GM12878 (cell line): ENCODE data around the gene SLC6A17.

ENCODE experiments used
- BACH1 ChIP-seq: fragments of 450-650 bp; IDR thresholded peaks from 2 replicates; pipeline ENCODE4 v1.6.1; 2017; ENCODE audit warnings: mild to moderate bottlenecking, borderline replicate concordance
- CTCF ChIP-seq, 3 experiments: IDR thresholded peaks in 2 of 3; conservative IDR thresholded peaks in 1 of 3; 2 replicates each; pipeline ENCODE4 v1.5.1; 2011; ENCODE audit warnings: low read depth in 3 of 3, low read length in 3 of 3, mild to moderate bottlenecking in 3 of 3, control low read depth in 2 of 3, moderate library complexity in 2 of 3, inconsistent platforms in 1 of 3, mixed read lengths in 1 of 3; ENCODE audit not compliant: control insufficient read depth in 2 of 3, insufficient read depth in 1 of 3; ENCODE audit errors: extremely low read depth in 1 of 3
- FOXK2 ChIP-seq: fragments of 450-650 bp; IDR thresholded peaks from 2 replicates; pipeline ENCODE4 v1.6.1; 2017; ENCODE audit warnings: mild to moderate bottlenecking, moderate library complexity
- JUND ChIP-seq: IDR thresholded peaks from 2 replicates; pipeline ENCODE4 v1.6.1; 2012; ENCODE audit warnings: low read depth, mild to moderate bottlenecking, low read length, improper control_type of control experiment, moderate library complexity
- KDM1A ChIP-seq: fragments of 200-600 bp; sonication (generic); IDR thresholded peaks from 2 replicates; pipeline ENCODE4 v1.6.1; 2016; ENCODE audit warnings: borderline replicate concordance
- POLR2A ChIP-seq: IDR thresholded peaks from 2 replicates; pipeline ENCODE4 v1.6.1; 2011; ENCODE audit warnings: low read depth, mild to moderate bottlenecking, low read length
- RCOR1 ChIP-seq: conservative IDR thresholded peaks from 2 replicates; pipeline ENCODE4 v1.6.1; 2012; ENCODE audit warnings: low read depth, low read length, improper control_type of control experiment
- RFX5 ChIP-seq: IDR thresholded peaks from 2 replicates; pipeline ENCODE4 v1.6.1; 2011; ENCODE audit warnings: low read depth, low read length, improper control_type of control experiment
- SMC3 ChIP-seq: IDR thresholded peaks from 2 replicates; pipeline ENCODE4 v1.6.1; 2011; ENCODE audit warnings: low read length, improper control_type of control experiment, borderline replicate concordance
- SP1 ChIP-seq: IDR thresholded peaks from one replicate; pipeline ENCODE4 v1.6.1; 2011; ENCODE audit warnings: low read depth, low read length
- TCF12 ChIP-seq: IDR thresholded peaks from 2 replicates; pipeline ENCODE4 v1.6.1; 2011; ENCODE audit warnings: low read depth, mild to moderate bottlenecking, low read length
- YBX1 ChIP-seq: fragments of 450-650 bp; IDR thresholded peaks from 2 replicates; pipeline ENCODE4 v1.6.1; 2016; ENCODE audit warnings: antibody characterized with exemption
- ZNF274 ChIP-seq: IDR thresholded peaks from one replicate; pipeline ENCODE4 v1.8.0; 2011; ENCODE audit not compliant: insufficient read length, insufficient read depth
- TF ChIP-seq, protein P1 (sequence below): IDR thresholded peaks from 2 replicates; pipeline ENCODE4 v1.6.1; 2011; ENCODE audit warnings: low read depth, mild to moderate bottlenecking, low read length, moderate library complexity, borderline replicate concordance; ENCODE audit errors: extremely low read depth

- TF ChIP-seq CTCF (IDR thresholded peaks at IDR 0.05 in 2 of 3, conservative IDR thresholded peaks at IDR 0.05 in 1 of 3; ENCODE audit: control insufficient read depth in 2 of 3, extremely low read depth in 1 of 3, insufficient read depth in 1 of 3, low read depth in 3 of 3, low read length in 3 of 3) = no peak
- no peak for TF ChIP-seq SP1
- TF ChIP-seq KDM1A = no peak
- no peak for TF ChIP-seq FOXK2
- TF ChIP-seq RCOR1 = no peak
- TF ChIP-seq ZNF274 = no peak
- TF ChIP-seq TCF12 = no peak
- TF ChIP-seq JUND = no peak
- no peak for TF ChIP-seq YBX1
- no peak for TF ChIP-seq RFX5
- TF ChIP-seq POLR2A = no peak
- TF ChIP-seq BACH1 = no peak
- TF ChIP-seq, protein P1, sequence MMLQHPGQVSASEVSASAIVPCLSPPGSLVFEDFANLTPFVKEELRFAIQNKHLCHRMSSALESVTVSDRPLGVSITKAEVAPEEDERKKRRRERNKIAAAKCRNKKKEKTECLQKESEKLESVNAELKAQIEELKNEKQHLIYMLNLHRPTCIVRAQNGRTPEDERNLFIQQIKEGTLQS = no peak
- no peak for TF ChIP-seq SMC3
These were observed 83.6 kb downstream of the SLC6A17 start for GRCh38 chr1:110233861-110234260.
